NCI-H146 (cell line): Measurements from ENCODE around the gene CBY2.
A peak's percentile ranks its signal among the peaks of the same experiment; 100 is the strongest.
"Not testable (repeated sequence)": the region's sequence is repeated elsewhere in the genome, so short reads cannot be mapped to it uniquely, and the experiment has no call there.

Experiments used
- DNase-seq: peaks from one replicate; lab custom pipeline; 2025; lab: John Stamatoyannopoulos, UW

Gene CBY2

DNA sequence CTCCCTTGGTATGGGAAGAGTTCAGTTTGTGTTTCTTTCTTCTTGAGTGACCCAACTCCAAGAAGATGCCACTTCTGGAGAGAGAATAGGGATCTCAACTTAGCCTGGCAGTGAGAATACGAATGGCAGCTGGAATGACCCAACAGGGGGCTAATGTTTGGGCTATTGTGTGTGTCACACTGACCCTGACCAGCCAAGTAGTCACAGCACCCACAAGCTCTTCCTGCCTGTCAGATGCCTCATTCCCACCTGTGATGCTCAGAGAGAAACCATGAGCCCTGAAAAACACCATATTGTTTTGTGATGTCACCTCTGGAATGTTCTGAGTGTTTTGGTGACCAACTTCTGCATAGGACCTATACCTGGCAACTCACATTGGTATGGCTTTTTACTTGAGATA lies at the start of gene CBY2:
Gene CBY2, plus strand, starts transcription at position 233 of the 400 bp plus-strand sequence. Its CDS starts 71 bp downstream, at position 304.
- no peak for DNase-seq

DNA sequence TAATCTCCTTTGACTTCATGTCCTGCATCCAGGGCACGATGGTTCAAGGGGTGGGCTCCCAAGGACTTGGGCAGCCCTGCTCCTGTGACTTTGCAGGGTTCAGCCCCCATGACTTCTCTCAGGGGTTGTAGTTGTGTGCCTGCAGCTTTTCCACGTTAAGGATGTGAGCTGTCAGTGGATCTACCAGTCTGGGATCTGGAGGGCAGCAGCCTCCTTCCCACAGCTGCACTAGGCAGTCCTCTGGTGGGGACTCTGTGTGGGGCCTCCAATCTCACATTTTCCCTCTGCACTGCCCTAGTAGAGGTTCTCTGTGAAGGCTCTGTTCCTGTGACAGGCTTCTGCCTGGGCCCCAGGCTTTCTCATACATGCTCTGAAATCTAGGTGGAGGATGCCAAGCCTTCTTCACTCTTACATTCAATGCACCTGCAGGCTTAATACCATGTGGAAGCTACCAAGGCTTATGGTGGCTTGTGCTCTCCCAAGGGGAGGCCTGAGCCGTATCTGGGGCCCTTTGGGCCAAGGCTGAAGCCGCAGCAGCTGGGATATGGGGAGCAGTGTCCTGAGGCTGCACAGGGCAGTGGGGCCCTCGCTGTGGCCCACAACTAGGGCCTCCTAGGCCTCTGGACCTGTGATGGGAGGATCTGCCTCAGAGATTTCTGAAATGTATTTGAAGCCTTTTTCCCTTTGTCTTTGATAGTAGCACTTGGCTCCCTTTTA lies 47.3 kb upstream of the CBY2 start:
- DNase-seq: no peak

DNA sequence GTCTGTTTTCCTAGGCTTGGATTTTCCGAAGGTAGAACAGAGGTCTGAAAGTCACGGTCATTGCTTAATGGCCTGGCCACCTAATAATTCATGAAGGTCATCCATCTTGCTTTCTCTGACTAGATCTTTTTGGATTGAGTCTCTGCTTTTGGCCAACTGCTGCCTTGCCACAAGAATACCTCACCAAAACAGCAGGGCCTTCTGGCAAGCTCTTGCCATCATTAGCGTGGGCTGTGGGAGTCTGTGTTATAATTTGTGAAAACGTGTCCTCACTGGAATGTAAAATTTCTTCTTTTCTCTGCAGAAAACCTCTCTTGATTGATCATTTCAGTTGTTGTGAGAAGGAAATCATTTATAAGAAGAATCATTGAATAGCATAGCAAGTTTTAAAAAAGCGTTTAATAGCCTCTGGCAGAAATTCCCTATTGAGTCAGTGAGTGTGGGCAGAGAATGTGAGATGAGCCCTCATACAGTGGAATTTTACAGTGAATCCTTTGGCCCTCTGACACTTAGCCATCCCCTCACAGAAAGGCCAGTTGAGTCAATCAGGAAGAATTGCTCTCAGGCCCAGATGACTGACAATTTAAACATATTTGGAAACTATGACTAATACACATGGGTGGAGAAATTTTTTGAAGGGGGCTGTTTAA lies 43.4 kb upstream of the CBY2 start:
- no peak for DNase-seq

DNA sequence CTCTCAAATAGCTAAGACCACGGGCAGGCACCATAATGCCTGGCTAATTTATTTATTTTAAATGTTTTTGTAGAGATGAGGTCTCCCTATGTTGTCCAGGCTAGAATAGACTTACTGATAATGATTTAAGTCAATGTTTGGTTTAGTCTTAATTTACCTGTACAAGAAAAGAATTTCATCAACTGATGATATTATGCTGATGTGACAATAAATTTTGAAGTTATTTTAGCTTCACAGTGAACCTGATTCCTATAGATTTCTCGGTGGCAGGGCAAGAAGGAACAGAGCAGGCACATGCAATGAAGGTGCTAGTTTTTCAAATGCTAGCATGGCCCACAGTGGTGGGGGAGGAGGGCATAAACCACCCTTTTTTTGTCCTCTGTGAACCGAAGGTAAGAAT lies 42.6 kb upstream of the CBY2 start:
- DNase-seq: no peak

- not testable (repeated sequence) for DNase-seq
Observed at GRCh38 chr13:45660458-45660857, 41.7 kb upstream of the CBY2 start.

GRCh38 chr13:45662162-45662561 lies 40.0 kb upstream of the CBY2 start:
- no peak for DNase-seq

DNA sequence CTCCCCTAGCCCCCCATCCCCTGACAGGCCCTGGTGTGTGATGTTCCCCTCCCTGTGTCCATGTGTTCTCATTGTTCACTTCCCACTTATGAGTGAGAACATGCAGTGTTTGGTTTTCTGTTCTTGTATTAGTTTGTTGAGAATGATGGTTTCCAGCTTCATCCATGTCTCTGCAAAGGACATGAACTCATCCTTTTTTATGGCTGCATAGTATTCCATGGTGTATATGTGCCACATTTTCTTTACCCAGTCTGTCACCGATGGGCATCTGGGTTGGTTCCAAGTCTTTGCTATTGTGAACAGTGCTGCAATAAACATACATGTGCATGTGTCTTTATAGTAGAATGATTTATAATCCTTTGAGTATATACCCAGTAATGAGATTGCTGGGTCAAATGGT lies 39.2 kb upstream of the CBY2 start:
- not testable (repeated sequence) for DNase-seq

- DNase-seq: not testable (repeated sequence)
Observed at GRCh38 chr13:45669626-45670025, 32.5 kb upstream of the CBY2 start.

DNA sequence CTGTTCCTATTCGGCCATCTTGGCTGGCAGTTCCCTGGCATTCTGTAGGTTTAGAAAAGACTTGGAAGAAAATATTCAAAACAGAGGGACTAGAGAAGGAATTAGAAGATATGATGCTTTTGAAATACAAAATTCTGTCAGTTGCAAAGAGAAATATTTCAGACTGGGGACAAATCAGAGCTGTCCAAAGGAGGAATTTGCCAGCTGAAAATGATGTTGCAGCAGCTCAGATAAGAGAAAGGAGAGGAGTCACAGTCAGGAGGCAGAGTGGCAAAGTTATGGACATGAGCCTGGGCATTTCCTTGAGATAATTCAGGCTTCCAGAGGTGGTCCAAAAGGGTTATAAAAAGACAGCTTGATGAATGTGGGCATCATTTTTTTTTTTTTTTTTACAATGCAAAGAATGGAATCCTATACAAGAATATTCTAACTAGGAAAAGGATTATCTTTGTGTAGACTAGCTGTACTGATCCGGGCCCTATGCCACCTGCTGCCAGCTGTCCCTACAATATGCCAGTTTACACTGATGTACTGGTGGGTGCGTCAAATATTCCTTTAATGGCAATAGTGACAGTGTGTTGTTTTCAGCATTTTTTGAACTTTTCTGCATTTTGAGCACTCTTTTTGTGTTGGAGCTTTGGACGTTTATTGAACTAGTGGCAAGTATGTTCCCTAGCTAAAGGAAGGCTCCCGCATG lies 31.8 kb upstream of the CBY2 start:
- peak; percentile 28 for DNase-seq

DNA sequence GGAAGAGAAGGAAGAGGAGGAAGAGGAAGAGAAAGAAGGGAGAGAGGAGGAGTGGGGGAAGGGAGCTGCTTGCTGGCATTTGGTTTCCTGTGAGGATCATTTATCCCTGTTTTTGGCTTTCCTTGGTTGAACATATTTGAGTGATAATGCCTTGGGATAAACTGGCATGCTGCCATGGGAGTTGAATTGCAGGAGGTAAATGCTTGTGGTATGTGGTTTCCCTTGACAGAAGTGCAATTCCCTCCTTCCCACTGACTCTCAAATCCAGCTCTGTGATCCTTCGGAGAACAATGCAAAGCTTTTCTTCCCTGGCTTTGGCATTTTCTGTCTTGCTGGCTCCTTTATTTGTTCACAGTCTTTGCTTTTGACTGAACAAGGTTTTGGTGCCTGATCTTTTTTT lies 27.2 kb upstream of the CBY2 start:
- DNase-seq: no peak

DNA sequence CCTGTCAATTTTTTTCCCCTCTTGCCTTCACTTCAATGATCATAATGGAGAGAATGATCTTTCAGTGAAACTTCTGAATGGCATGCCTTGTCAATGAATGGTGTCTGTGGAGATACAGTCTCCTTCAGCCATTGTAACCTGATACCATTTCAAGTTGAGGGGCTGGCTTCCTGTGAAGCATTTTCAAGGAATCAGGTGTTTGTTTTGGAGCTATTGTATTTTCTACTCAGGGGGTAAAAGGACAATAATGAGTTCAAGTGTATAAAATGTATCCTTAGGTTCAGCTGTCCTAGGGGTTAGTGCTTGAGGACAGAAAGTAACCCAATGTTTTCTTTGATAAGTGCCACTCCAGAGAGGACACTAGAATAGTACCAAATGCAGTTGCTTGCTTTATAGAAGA lies 23.8 kb upstream of the CBY2 start:
- DNase-seq: peak; percentile 19

DNA sequence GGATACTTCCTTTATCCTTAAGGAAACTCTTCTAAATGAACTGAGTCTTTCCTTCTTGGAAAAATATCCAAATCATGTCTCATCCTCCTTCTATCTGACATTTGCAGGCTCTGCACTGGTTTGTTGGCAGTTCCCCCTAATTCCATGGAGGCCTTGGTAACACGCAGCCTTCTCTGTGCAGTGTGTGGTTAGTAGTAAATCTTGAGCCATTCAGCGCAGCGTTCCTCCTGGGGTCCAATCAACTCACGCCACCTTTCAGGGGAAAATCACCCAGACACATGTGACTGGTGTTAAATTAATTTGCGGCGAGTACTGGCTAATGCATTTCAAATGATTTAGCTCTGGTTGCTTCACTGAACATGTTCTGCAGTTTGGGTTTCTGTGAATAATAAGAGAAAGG lies 21.0 kb upstream of the CBY2 start:
- no peak for DNase-seq

DNA sequence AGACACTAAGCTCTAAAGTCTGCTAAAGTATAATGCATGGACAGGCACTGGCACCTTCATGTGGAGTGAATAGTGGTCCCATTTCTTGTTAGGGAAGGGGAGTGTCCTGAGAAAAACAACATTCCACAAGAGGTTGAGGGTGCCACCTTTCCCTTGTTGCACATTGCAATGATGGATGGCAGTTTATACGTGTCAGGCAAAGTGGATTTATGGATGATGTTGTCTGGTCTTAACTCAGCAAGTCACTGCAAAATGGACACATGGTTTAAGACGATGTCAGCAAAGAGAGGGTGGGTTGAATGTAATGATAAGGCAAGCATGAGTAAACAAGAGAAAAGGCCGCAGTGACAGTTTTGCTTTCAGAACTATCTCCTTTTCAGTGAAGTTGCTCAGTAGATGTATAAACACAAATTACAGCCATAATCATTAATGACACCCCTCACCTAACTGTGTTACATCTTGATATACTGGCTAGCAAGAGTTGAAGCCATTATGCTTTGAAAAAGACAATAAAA lies 19.6 kb upstream of the CBY2 start:
- DNase-seq: no peak

GRCh38 chr13:45683701-45684100 lies 18.4 kb upstream of the CBY2 start:
- DNase-seq: no peak

DNA sequence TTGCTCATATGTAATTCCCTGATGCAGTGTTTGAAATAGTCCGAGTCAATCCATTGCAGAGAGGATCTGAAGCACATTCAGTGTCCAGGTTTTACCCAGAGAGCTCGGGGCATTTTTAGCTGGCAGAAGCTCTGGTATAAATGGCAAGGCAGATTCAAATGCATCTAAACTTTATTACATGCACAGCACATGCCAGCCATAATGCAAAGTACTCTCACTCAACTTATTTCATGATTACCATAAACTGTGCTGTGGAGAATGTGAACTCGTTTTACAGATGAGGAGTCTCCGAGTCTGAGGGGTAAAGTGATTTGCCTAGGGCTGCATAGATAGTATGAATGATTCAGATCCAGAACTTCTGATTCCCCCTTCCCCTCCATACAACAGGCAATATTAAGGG lies 13.5 kb upstream of the CBY2 start:
- no peak for DNase-seq

- no peak for DNase-seq
Observed at GRCh38 chr13:45690636-45691035, 11.5 kb upstream of the CBY2 start.

DNA sequence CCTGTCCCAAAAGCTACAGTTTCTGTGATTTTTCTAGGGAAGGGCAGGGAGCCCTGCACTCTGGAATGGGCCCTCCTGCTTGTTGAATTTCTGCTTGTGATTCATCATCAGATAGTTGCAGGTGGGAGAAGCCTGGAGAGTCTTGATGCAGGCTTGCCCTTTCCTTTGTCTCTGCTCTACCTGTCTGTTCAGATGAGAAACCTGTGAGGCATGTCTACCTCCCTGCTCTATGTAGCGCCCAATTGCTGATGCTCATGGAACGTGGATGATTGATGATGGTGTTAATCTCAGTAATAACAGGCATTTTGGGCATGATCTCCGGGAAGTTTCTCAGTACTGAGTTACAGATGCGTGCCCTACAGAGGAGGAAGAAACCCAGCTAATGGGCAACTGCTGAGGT lies 10.9 kb upstream of the CBY2 start:
- DNase-seq: no peak

DNA sequence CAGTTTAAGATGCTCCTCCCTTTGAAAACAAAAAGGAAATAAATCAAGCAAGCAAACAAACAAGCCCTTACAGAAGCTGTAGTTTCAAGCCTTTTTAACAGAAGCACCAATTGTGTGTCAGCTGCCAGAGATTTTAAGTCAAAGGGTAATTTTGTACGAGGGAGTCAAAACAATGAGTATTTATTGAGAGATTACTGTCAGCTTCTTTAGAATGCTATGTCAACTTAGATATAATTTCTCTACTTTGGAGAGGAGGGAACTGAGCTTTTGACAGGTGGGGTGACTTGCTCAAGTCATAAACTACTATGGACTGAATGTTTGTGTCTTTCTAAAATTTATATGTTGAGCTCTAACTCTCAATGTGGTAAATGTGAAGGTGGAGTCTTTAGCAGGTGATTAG lies 10.5 kb upstream of the CBY2 start:
- no peak for DNase-seq

- DNase-seq: no peak
Observed at GRCh38 chr13:45695198-45695730, 6.9 kb upstream of the CBY2 start.

GRCh38 chr13:45696610-45697226 lies 5.4 kb upstream of the CBY2 start:
- no peak for DNase-seq

DNA sequence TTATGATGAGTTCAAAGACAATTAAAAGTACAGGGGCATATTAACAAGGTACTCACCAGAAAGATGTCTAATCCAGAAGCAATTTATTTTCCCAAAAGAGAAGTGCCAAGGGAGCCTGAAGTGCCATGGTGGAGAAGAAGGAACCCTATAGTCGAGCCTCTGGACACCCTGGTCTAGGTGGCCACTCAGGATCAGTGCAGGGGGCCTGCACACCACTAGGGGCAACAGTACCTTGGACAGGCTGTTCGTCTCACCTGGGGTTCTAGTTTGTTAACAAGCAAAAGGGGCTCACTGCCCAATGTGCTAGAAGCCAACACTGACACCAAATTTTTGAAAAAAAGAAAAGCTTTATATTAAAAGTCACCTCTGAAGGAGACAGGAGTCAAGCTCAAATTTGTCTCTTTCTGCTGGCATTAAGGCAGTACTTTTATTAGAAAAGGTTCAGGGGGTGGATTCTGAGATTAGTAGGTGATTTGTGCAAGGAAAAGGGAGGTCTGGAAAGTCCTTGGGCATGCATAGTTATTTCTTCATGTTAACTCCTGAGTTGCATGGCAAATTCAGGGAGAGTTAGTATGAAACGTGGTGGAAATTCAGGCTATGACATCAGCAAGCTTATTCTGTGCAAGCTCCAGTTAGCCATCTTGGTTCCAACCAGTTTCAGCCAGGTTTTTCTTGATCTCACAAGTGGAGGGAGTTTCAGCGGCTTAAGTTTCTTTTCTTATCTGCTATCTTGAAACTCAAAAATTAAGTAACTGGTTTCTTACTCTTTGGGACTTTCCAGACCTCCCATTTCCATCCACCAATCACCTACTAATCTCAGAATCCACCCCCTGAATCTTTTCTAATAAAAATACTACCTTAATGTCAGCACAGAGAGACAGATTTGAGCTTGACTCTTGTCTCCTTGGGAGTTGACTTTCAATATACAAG lies 884 bp upstream of the CBY2 start:
- DNase-seq: no peak
